ENCODE measurements around the gene CCND2.
A peak's percentile ranks its signal among the peaks of the same experiment; 100 is the strongest.

The CCND2 gene

GRCh38 chr12:4257442-4257841 lies 16.1 kb upstream of the CCND2 start:
- DNase-seq, result no peak

DNA sequence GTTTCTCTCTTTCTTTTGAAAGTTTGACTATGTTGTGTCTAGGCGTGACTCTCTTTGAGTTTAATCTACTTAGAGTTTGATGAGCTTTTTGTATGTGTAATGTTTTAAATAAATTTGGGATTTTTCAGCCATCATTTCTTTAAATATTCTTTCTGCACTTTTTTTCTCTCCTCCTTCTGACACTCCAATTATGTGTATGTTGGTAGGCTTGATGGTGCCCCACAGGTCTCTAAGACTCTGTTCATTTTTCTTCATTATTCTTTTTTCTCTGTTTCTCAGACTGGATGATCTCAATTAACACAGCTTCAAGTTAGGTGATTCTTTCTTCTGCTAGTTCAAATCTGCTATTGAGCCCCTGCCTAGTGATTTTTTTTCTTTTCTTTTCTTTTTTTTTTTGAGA lies 14.5 kb upstream of the CCND2 start:
- no peak for DNase-seq

- no peak for DNase-seq
These were observed 11.9 kb upstream of the CCND2 start for GRCh38 chr12:4261655-4262054.

GRCh38 chr12:4265280-4265679 lies 8.3 kb upstream of the CCND2 start:
- no peak for DNase-seq

GRCh38 chr12:4266990-4267389 lies 6.6 kb upstream of the CCND2 start:
- DNase-seq, result no peak

DNA sequence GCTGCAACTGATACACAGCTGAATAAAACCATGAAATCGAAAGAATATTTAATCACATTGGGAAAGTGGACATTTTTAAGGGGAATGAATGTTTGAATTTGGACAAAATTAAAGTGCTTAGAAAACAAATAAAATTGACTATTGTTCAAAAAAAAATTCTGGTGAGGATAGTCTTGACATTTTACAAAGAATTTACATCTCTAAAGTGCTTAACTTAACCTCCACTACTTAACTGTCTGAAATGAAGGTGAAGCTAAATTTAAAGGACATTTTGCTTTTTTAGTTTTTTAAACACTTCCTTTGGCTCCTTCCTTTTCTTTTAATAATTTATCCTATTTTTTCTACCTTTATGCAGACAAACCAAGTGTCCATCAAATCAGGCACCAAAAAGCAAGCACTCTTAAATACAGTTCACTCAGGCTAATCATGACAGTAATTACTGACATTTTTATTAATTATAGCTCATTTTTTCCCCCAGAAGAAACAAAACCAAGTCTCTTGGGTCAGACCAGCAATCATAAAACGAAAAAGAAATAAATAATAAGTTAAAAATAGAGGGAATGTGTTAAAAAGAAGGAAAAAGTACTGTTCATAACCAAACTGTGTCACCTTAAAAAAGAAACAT lies 5.7 kb upstream of the CCND2 start:
- DNase-seq, result no peak

DNA sequence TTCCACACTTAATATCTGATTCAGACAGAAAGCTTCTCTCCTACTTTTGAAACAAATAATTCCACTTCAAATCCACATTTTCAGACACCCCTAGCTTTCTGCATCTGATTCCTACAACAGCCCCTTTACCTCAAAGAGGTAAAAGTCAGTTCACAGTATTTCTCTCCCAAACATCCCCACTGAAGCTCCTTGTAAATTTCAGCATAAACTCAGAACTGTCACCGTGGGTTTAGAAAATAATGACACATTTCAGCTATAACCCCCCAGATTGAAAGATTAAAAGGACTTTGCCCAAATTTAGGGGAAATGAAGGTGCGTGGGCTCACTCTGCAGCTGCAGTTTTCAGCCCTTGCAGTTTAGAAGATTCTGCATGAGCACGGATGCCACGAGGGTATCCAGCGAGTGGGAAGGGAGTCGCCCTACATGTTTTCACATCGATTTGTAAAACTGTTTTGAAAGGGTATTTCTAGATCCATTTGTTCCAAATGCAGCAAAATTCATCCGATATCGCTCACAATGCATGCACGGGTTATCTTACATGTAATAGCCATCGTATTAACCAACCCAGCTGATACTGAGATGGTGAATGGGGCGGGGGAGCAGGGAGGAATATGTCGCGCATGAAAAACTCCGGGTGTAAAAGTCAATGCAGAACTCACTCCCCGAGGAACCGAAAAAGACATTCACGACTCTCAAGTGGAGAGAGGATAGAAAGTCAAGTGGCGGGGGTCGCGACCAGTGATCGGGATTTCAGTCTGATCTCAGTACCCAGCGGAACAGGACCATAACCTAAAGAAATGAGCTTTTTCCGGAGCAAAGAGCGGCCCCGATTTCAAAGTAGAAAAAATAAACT lies 5.0 kb upstream of the CCND2 start:
- peak; percentile 44 for DNase-seq

GRCh38 chr12:4269279-4269991 lies 4.1 kb upstream of the CCND2 start:
- DNase-seq, result peak; percentile 90

GRCh38 chr12:4270016-4270830 lies 3.3 kb upstream of the CCND2 start:
- peak; percentile 47 for DNase-seq

DNA sequence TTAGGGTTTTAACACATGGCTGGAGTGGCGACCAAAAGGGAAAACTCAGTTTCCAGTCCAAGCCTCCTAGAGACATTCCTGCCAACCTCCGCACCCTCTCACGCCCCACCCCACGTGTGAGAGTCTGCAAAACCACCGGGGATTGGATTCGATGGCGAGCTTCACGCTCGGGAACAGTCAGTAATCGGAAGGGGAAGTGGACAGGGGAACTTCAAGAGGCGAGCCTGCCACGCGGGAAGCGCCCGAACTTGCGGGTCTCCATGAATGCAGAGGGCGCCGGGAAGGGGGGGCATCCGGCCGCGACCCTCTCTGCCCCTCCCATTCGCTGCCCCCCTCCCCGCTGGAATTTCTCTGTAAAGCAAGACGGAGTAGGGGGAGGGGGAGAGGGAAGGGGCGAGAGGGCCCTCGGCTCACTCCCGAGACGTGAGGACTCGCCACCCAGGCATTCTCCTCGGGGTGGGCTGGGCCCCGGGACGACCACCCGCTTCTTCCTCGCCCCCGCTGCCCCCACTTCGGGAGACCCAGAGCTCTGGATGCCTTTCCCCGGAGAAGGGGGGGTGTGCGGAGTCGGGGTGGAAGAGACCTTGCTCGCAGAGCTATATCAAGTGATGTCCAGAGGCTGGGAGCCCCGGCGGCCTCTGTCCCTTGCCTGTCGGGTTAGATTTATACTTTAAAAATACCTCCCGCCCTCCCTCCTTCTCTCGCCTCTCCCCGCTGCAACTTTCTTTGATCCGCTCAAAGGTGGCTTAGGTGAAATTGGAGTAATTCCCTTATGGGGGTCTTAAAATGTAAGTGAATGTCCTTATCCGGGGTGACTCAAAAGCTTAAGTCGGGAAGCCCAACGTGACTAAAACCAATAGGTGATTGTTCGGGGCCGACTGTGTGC lies 2.5 kb upstream of the CCND2 start:
- DNase-seq, result peak; percentile 48

DNA sequence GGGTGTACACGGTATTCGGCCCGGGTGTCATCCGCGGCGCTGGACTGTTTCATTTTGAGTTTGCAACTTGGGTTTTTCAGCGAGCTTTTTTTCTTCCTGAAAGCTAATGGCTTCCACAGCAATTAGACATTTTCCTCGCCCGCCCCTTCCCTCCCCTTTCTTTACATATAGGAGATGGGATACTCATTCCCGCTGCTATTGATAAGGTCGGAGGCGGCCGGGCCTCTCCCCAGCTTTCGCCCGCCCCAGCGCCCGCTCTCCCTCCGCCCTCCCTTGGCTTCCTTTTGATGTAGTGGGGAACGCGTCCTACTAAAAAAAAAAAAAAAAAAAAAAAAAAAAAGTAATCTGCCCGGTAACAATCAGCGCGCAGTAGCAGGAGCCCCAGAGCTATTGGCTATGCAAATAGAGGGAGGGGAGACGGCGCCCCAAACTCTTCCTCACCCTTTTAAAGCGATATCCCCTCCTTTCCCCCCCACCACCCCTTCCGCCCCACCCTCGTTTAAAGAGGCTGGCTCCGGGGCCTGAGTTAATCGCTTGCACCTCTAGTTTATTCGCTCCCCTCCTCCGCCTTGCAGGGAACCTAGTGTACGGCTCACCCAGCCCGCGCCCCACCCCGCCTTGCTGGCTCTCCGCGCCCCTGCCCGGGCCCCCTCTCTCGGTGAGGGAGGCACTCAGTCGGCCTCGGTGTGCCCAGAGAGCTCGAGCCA lies 1.7 kb upstream of the CCND2 start:
- peak; percentile 90 for DNase-seq

DNA sequence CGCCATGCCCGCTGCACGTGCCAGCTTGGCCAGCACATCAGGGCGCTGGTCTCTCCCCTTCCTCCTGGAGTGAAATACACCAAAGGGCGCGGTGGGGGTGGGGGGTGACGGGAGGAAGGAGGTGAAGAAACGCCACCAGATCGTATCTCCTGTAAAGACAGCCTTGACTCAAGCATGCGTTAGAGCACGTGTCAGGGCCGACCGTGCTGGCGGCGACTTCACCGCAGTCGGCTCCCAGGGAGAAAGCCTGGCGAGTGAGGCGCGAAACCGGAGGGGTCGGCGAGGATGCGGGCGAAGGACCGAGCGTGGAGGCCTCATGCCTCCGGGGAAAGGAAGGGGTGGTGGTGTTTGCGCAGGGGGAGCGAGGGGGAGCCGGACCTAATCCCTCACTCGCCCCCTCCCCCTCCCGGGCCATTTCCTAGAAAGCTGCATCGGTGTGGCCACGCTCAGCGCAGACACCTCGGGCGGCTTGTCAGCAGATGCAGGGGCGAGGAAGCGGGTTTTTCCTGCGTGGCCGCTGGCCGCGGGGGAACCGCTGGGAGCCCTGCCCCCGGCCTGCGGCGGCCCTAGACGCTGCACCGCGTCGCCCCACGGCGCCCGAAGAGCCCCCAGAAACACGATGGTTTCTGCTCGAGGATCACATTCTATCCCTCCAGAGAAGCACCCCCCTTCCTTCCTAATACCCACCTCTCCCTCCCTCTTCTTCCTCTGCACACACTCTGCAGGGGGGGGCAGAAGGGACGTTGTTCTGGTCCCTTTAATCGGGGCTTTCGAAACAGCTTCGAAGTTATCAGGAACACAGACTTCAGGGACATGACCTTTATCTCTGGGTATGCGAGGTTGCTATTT lies 914 bp upstream of the CCND2 start:
- DNase-seq, result peak; percentile 73

DNA sequence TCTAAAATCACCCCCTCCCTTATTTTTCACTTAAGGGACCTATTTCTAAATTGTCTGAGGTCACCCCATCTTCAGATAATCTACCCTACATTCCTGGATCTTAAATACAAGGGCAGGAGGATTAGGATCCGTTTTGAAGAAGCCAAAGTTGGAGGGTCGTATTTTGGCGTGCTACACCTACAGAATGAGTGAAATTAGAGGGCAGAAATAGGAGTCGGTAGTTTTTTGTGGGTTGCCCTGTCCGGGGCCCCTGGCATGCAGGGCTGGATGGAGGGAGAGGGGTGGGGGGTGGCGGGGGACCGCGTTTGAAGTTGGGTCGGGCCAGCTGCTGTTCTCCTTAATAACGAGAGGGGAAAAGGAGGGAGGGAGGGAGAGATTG lies 300 bp upstream of the CCND2 start:
- DNase-seq, result no peak

DNA sequence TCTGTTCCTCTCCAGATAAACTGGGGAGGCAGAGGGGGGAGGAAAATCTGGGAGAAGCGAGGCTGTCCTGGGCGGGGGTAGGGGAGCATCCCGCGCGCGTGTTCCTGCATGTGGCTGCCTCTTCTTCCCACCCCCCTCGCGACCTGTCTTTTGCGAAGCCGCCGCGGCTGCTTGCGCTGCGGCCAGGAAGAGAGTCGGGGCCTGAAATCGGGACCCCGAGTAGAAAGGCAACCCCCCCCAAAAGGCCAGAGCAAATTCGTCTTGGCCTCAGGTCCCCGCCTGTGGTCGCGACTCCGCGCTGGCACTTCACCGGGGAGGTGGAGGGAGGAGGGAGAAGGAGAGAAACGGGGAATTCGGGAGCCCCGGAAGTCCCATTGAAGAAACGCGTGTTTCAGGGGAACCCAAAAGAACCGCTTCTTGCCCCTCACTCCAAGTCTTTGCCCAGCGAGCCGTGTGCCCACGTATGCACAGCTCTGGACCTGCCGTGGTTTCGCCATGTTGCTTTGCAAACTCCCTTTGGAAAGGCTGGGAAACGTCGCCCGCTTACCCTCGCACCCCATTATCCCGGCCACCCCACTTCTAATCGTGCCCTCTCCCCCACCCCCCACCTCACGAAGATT lies 944 bp downstream of the CCND2 start:
- peak; percentile 19 for DNase-seq

DNA sequence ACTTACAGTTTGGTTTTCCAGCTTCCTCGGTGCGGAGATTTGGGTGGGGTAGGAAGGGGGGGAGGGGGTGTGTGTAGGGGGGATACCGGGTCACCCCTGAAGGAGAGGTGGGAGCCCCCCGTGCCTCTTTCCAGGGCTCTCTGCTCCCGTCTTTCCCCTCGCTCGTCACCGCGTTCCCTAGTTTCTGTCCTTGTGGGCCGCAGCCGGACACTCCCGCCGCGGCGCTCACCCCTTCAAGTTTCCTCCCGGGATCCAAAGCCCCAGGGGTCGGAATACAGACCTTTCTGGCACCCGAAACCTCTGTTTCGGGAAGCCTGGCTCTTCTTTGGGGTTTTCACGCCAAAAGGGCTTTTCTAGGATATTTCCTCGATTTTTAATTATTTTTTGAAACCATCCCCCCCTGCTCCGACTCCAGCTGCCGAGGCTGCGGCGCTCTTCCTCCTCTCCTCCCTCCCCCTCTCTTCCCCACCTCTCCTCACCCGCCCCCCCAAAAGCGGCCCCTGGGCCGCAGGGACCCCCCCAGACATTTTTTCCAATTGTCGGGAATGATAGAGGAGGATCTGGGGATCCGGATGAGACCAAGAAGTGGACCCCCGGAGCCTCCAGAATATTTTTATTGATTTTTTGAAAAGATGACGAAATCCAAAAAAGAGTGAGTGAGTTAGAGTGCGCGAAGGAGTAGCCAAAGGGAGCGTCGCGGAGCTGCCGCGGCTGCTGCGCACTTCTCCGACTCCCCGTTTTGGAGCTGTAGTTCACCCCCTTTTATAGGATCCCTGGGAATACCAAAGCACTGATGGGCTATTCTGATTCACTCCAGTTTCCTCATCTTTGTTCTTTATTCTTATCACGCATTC lies 1.7 kb downstream of the CCND2 start:
- no peak for DNase-seq

GRCh38 chr12:4275870-4276301 lies 2.3 kb downstream of the CCND2 start:
- DNase-seq, result no peak

GRCh38 chr12:4276524-4277204 lies 3.1 kb downstream of the CCND2 start:
- peak; percentile 86 for DNase-seq

GRCh38 chr12:4277205-4277543 lies 3.6 kb downstream of the CCND2 start:
- DNase-seq, result no peak
